GM18502 (cell line): ENCODE results near the gene EXOC2.

Experiments used
- ATAC-seq: cut with Tn5 transposase; IDR thresholded peaks from one replicate; pipeline ENCODE4 v1.9.1; 2021; ENCODE audit warnings: mild to moderate bottlenecking; ENCODE audit not compliant: unreplicated experiment, poor library complexity

Gene EXOC2

GRCh38 chr6:505374-505773, 187.6 kb downstream of the EXOC2 start:
- no peak for ATAC-seq

- no peak for ATAC-seq
Observed at GRCh38 chr6:504446-504980, 188.4 kb downstream of the EXOC2 start.

GRCh38 chr6:503610-504362, 189.2 kb downstream of the EXOC2 start:
- ATAC-seq = no peak

- no peak for ATAC-seq
Observed at GRCh38 chr6:502761-503160, 190.2 kb downstream of the EXOC2 start.

- ATAC-seq = peak; percentile 34
Observed at GRCh38 chr6:501891-502601, 190.9 kb downstream of the EXOC2 start.

GRCh38 chr6:499617-500016, 193.3 kb downstream of the EXOC2 start:
- ATAC-seq = no peak

- ATAC-seq = peak; percentile 67
Observed at GRCh38 chr6:498795-499231, 194.1 kb downstream of the EXOC2 start.

- no peak for ATAC-seq
Observed at GRCh38 chr6:497258-497657, 195.7 kb downstream of the EXOC2 start.

GRCh38 chr6:496649-497048, 196.3 kb downstream of the EXOC2 start:
- no peak for ATAC-seq

GRCh38 chr6:494394-494793, 198.5 kb downstream of the EXOC2 start:
- no peak for ATAC-seq

GRCh38 chr6:493840-494239, 199.1 kb downstream of the EXOC2 start:
- ATAC-seq = no peak

- no peak for ATAC-seq
Observed at GRCh38 chr6:492816-493414, 200.0 kb downstream of the EXOC2 start.

GRCh38 chr6:492178-492577, 200.8 kb downstream of the EXOC2 start:
- ATAC-seq = no peak

GRCh38 chr6:491233-491632, 201.7 kb downstream of the EXOC2 start:
- no peak for ATAC-seq

- peak; percentile 61 for ATAC-seq
Observed at GRCh38 chr6:490251-491037, 202.5 kb downstream of the EXOC2 start.

GRCh38 chr6:489762-490161, 203.2 kb downstream of the EXOC2 start:
- no peak for ATAC-seq

GRCh38 chr6:489001-489400, 203.9 kb downstream of the EXOC2 start:
- ATAC-seq = no peak

GRCh38 chr6:487956-488355, 205.0 kb downstream of the EXOC2 start:
- no peak for ATAC-seq

GRCh38 chr6:485655-486170, 207.2 kb downstream of the EXOC2 start:
- no peak for ATAC-seq

GRCh38 chr6:484746-485145, 208.2 kb downstream of the EXOC2 start:
- no peak for ATAC-seq
